NOMO-1 (cell line): ENCODE data around the gene APLNR.
"Not testable (repeated sequence)": the region's sequence is repeated elsewhere in the genome, so short reads cannot be mapped to it uniquely, and the experiment has no call there.

Source experiments
- DNase-seq, 2 experiments: peaks; one replicate each; lab custom pipeline; 2025; ENCODE audit not compliant: unreplicated experiment in 2 of 2; lab: John Stamatoyannopoulos, UW

APLNR gene

GRCh38 chr11:57237204-57237681, at the start of gene APLNR:
TSS of gene APLNR (minus strand) at chr11:57237250. CDS start at chr11:57237004, 246 bp downstream.
- no peak for DNase-seq

GRCh38 chr11:57283231-57283990, 46.4 kb upstream of the APLNR start:
- no peak for DNase-seq

GRCh38 chr11:57281546-57281945, 44.5 kb upstream of the APLNR start:
- DNase-seq: not testable (repeated sequence)

- no peak for DNase-seq
Measured at GRCh38 chr11:57279116-57279515, 42.1 kb upstream of the APLNR start.

GRCh38 chr11:57278721-57279095, 41.7 kb upstream of the APLNR start:
- no peak for DNase-seq

GRCh38 chr11:57277845-57278720, 41.0 kb upstream of the APLNR start:
- DNase-seq: peak; percentile 4 to 22

GRCh38 chr11:57276971-57277675, 40.1 kb upstream of the APLNR start:
- DNase-seq: peak; percentile 47 to 50

- no peak for DNase-seq
Measured at GRCh38 chr11:57276169-57276970, 39.3 kb upstream of the APLNR start.

- DNase-seq: no peak
Measured at GRCh38 chr11:57275582-57275981, 38.5 kb upstream of the APLNR start.

GRCh38 chr11:57274904-57275498, 38.0 kb upstream of the APLNR start:
- DNase-seq: no peak

- DNase-seq: no peak
Measured at GRCh38 chr11:57273448-57274058, 36.5 kb upstream of the APLNR start.

- no peak for DNase-seq
Measured at GRCh38 chr11:57269571-57270021, 32.5 kb upstream of the APLNR start.

- DNase-seq: no peak
Measured at GRCh38 chr11:57266157-57266556, 29.1 kb upstream of the APLNR start.

- no peak for DNase-seq
Measured at GRCh38 chr11:57263351-57263750, 26.3 kb upstream of the APLNR start.

GRCh38 chr11:57262157-57262556, 25.1 kb upstream of the APLNR start:
- DNase-seq: no peak

- DNase-seq: no peak
Measured at GRCh38 chr11:57260937-57261783, 24.1 kb upstream of the APLNR start.

- DNase-seq: no peak
Measured at GRCh38 chr11:57256119-57256518, 19.1 kb upstream of the APLNR start.

- no peak for DNase-seq
Measured at GRCh38 chr11:57255618-57256017, 18.6 kb upstream of the APLNR start.
